GM12874 (cell line): ENCODE results near the gene LARGE1.

Source experiments
- CTCF ChIP-seq: IDR thresholded peaks from 2 replicates; pipeline ENCODE4 v1.5.1; 2011; ENCODE audit warnings: low read depth, mild to moderate bottlenecking, control low read depth, low read length, moderate library complexity; ENCODE audit not compliant: insufficient read depth

Gene LARGE1

GRCh38 chr22:33659448-33659847, 260.8 kb downstream of the LARGE1 start:
- no peak for TF ChIP-seq CTCF

GRCh38 chr22:33658775-33659174, 261.5 kb downstream of the LARGE1 start:
- no peak for TF ChIP-seq CTCF

GRCh38 chr22:33657670-33658069, 262.6 kb downstream of the LARGE1 start:
- no peak for TF ChIP-seq CTCF

- TF ChIP-seq CTCF = no peak
These were observed 263.3 kb downstream of the LARGE1 start for GRCh38 chr22:33656808-33657628.

- no peak for TF ChIP-seq CTCF
These were observed 265.9 kb downstream of the LARGE1 start for GRCh38 chr22:33654173-33654895.

- TF ChIP-seq CTCF = no peak
These were observed 266.7 kb downstream of the LARGE1 start for GRCh38 chr22:33653532-33654063.

- TF ChIP-seq CTCF = no peak
These were observed 267.7 kb downstream of the LARGE1 start for GRCh38 chr22:33652615-33653014.
